OCI-LY7 (cell line): ENCODE measurements around the gene MBD3. TPM values are rescaled to one million over a fixed set of nuclear protein-coding genes. Genes with fewer than 3 reads are reported as not detected.

Experiments used
- BruUV-seq: library from RNA; stranded (reverse); fragments of 400-500 nt; replicated peaks from 2 replicates; lab custom pipeline; 2021; lab: Mats Ljungman, UMichigan
- CTCF ChIA-PET: fragments of 300-600 bp; sonication (Branson Sonifier 250); formaldehyde crosslinking; loops from one replicate; lab custom pipeline; 2022; ENCODE audit warnings: antibody characterized with exemption; ENCODE audit not compliant: unreplicated experiment; lab: Charles Lee
- POLR2A ChIA-PET: fragments of 300-600 bp; sonication (Branson Sonifier 250); formaldehyde crosslinking; loops from one replicate; lab custom pipeline; 2022; ENCODE audit warnings: antibody characterized with exemption; lab: Charles Lee
- DNase-seq: peaks from one replicate; pipeline ENCODE4 v3.0.0-alpha.2; 2015; ENCODE audit warnings: low spot score
- H2AFZ ChIP-seq: fragments of 200-600 bp; sonication (generic), shearing (Covaris generic); 2 replicates; pipeline ENCODE4 v1.6.1; 2014; ENCODE audit warnings: mild to moderate bottlenecking, antibody characterized with exemption, low read length, moderate library complexity
- H3K27ac ChIP-seq: fragments of 200-600 bp; sonication (generic); 2 replicates; pipeline ENCODE4 v1.5.1; 2014; ENCODE audit warnings: mixed run types, low read depth, mild to moderate bottlenecking, moderate library complexity, low read length, inconsistent platforms; ENCODE audit not compliant: poor library complexity, severe bottlenecking
- H3K36me3 ChIP-seq: fragments of 200-600 bp; sonication (generic); 2 replicates; pipeline ENCODE4 v1.6.1; 2014; ENCODE audit warnings: mild to moderate bottlenecking, antibody characterized with exemption, low read length, moderate library complexity, mixed read lengths; ENCODE audit not compliant: insufficient read depth
- H3K4me1 ChIP-seq: fragments of 200-600 bp; sonication (generic); 2 replicates; pipeline ENCODE4 v1.5.1; 2014; ENCODE audit warnings: mild to moderate bottlenecking, low read length; ENCODE audit not compliant: insufficient read depth, poor library complexity, severe bottlenecking
- H3K4me2 ChIP-seq: fragments of 200-600 bp; sonication (generic); 2 replicates; pipeline ENCODE4 v1.6.1; 2014; ENCODE audit warnings: mild to moderate bottlenecking, low read length
- H3K4me3 ChIP-seq: fragments of 200-600 bp; sonication (generic); 2 replicates; pipeline ENCODE4 v1.5.1; 2014; ENCODE audit warnings: mild to moderate bottlenecking, low read depth, low read length; ENCODE audit not compliant: poor library complexity, severe bottlenecking
- H3K79me2 ChIP-seq: fragments of 200-600 bp; sonication (generic); 2 replicates; pipeline ENCODE4 v1.6.1; 2016; ENCODE audit warnings: low read depth, mild to moderate bottlenecking, low read length, moderate library complexity, mixed read lengths; ENCODE audit not compliant: insufficient read depth
- H3K9me2 ChIP-seq: fragments of 200-600 bp; sonication (generic); 2 replicates; pipeline ENCODE4 v1.6.1; 2016; ENCODE audit warnings: mild to moderate bottlenecking, low read length, mixed read lengths; ENCODE audit not compliant: insufficient read depth
- H3K9me3 ChIP-seq: fragments of 200-600 bp; sonication (generic); 2 replicates; pipeline ENCODE4 v1.6.1; 2014; ENCODE audit warnings: mild to moderate bottlenecking, mixed run types, low read length, mixed read lengths
- H4K20me1 ChIP-seq: fragments of 200-600 bp; sonication (generic); 2 replicates; pipeline ENCODE4 v1.6.1; 2014; ENCODE audit warnings: mild to moderate bottlenecking, antibody characterized with exemption, low read length, moderate library complexity, mixed read lengths; ENCODE audit not compliant: insufficient read depth
- CTCF ChIP-seq: fragments of 200-600 bp; sonication (generic); conservative IDR thresholded peaks from 2 replicates; pipeline ENCODE4 v1.5.1; 2014; ENCODE audit warnings: mild to moderate bottlenecking, antibody characterized with exemption, low read length, moderate library complexity, mixed read lengths
- EZH2phosphoT487 ChIP-seq: fragments of 200-600 bp; sonication (generic); IDR thresholded peaks from 2 replicates; pipeline ENCODE4 v1.6.1; 2018; ENCODE audit warnings: low read depth, borderline replicate concordance, mild to moderate bottlenecking, mixed run types, antibody characterized with exemption, low read length, moderate library complexity, mixed read lengths
- intact Hi-C: fragments of 100-400 bp; cut with micrococcal nuclease; formaldehyde crosslinking; loops from one replicate; pipeline ENCODE4 v1.10.0; 2022; ENCODE audit not compliant: unreplicated experiment
- total RNA-seq, 2 experiments: library from RNA; depleted of rRNA in 1 of 2; stranded (reverse); fragments of >200 nt in 1 of 2; shearing (Covaris generic) in 1 of 2; gene quantifications; 2 replicates each; pipeline ENCODE4 v1.2.3, GENCODE V29; 2014 to 2022

The MBD3 gene
- total RNA-seq, 2 experiments from 2014 or later = 168 to 172 TPM

- Histone ChIP-seq H3K4me3 (no peak overlapping the region), H2AFZ (no peak overlapping the region), H3K36me3 (peaks cover 58% of the 10 kb centered on the region), H3K4me1 (peaks cover 81% of the 10 kb centered on the region), H3K9me3 (no peaks in the 10 kb centered on the region), H3K79me2 (peaks cover 16% of the 10 kb centered on the region), H3K9me2 (no peaks in the 10 kb centered on the region), H4K20me1 (no peaks in the 10 kb centered on the region), H3K27ac (peak overlapping the region; percentile 88), H3K4me2 (peak overlapping the region; percentile 24; the same call in 1 of the 2 replicates)
- peak; percentile 31 for DNase-seq
- POLR2A ChIA-PET = no interaction called here
- intact Hi-C loops = loop anchor here (5.0 kb wide), 1 partner anchor 204 kb away; the partner anchor contains the start of gene ATP8B3
- TF ChIP-seq EZH2phosphoT487 (no peak), CTCF (peak; percentile 46; the same call in 1 of the 2 replicates)
- no TSS peak for BruUV-seq
- CTCF ChIA-PET = no interaction called here
Measured at GRCh38 chr19:1608359-1609102, 15.9 kb upstream of the MBD3 start.

GRCh38 chr19:1606138-1606651, 13.5 kb upstream of the MBD3 start:
- H2AFZ ChIP-seq = no peak overlapping the region
- peak; percentile 37 for DNase-seq
- H4K20me1 ChIP-seq = no peaks in the 10 kb centered on the region
- H3K4me3 ChIP-seq = peak overlapping the region; percentile 100
- H3K4me2 ChIP-seq = peak overlapping the region; percentile 71
- peaks cover 56% of the 10 kb centered on the region for H3K36me3 ChIP-seq
- no peaks in the 10 kb centered on the region for H3K9me3 ChIP-seq
- peak overlapping the region; percentile 88 for H3K27ac ChIP-seq
- peaks cover 57% of the 10 kb centered on the region for H3K4me1 ChIP-seq
- 0 out of 2 replicates have a peak, but pooled peaks have one; percentile 18 for TF ChIP-seq CTCF
- no peak for TF ChIP-seq EZH2phosphoT487
- intact Hi-C loops = loop anchor here (5.0 kb wide), 1 partner anchor 206 kb away; the partner anchor contains the start of gene ATP8B3
- ChIA-PET POLR2A (interaction anchor here (1.2 kb wide), 2 partner anchors 42 to 44 kb away, joined by 3 to 4 read pairs; no protein-coding TSS in a partner anchor), CTCF (no interaction called here)
- BruUV-seq = no TSS peak
- no peaks in the 10 kb centered on the region for H3K9me2 ChIP-seq
- peaks cover 40% of the 10 kb centered on the region for H3K79me2 ChIP-seq
